Astrocyte (in vitro differentiated cells and primary cell): ENCODE measurements around the gene IQCH.

ENCODE experiments used
- EZH2 ChIP-seq: IDR thresholded peaks from 2 replicates; pipeline ENCODE4 v1.6.1; 2012; ENCODE audit warnings: mild to moderate bottlenecking, low read length, inconsistent platforms; ENCODE audit not compliant: insufficient read depth
- TF ChIP-seq, protein P1 (sequence below): IDR thresholded peaks from 2 replicates; pipeline ENCODE4 v1.5.1; 2011; ENCODE audit warnings: low read depth, mild to moderate bottlenecking, inconsistent platforms, low read length, moderate library complexity; ENCODE audit not compliant: insufficient read depth

DNA sequence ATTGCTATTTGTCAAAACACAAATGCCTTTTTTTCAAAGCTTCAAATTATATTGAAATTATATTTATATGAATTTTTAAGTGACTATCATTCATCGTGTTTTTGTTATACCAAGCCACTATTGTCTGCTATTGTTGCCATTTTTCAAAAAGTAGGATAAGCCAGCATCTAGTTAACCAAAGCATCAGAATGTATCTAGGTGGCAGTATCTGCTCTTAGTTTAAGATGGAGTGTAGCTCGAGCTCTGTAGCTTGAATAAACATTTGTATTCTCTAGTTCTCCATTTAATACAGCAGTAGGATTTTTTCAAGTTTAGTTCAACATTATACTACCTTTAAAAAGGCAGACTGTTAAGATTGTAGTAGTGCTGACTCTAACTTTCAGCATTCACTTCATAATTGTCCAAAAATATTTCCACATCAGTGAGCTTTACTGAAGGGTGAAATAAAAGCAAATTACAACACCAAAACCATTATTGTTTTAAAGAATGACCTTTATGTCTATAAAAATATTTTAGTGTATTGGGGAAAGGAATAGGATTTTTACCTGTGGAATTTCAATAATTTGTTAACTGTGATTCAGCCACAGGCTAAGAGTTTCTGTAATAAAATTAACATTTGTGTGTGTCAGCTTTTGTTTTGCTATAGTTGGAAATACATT lies 246.7 kb downstream of the IQCH start:
- TF ChIP-seq, protein P1, sequence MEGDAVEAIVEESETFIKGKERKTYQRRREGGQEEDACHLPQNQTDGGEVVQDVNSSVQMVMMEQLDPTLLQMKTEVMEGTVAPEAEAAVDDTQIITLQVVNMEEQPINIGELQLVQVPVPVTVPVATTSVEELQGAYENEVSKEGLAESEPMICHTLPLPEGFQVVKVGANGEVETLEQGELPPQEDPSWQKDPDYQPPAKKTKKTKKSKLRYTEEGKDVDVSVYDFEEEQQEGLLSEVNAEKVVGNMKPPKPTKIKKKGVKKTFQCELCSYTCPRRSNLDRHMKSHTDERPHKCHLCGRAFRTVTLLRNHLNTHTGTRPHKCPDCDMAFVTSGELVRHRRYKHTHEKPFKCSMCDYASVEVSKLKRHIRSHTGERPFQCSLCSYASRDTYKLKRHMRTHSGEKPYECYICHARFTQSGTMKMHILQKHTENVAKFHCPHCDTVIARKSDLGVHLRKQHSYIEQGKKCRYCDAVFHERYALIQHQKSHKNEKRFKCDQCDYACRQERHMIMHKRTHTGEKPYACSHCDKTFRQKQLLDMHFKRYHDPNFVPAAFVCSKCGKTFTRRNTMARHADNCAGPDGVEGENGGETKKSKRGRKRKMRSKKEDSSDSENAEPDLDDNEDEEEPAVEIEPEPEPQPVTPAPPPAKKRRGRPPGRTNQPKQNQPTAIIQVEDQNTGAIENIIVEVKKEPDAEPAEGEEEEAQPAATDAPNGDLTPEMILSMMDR, result peak; percentile 7
- no peak for TF ChIP-seq EZH2
